ENCODE measurements around the gene PIEZO1. TPM values are rescaled to one million over a fixed set of nuclear protein-coding genes. Genes with fewer than 3 reads are reported as not detected.
A peak's percentile ranks its signal among the peaks of the same experiment; 100 is the strongest.

PIEZO1 gene
- total and polyA plus RNA-seq, 9 of the 15 experiments (the other 6 are each of a cell fraction or from before 2014, with no cell fraction given) = 3.6 to 432 (median 131) TPM

GRCh38 chr16:88769617-88770460 lies 15.2 kb downstream of the PIEZO1 start (continued):
- TF ChIP-seq HOMEZ (CRISPR knock-in tag; IDR thresholded peaks at IDR 0.05) = no peak
- no peak for TF ChIP-seq GABPB1 (CRISPR knock-in tag; IDR thresholded peaks at IDR 0.05)
- TF ChIP-seq KAT7 (CRISPR knock-in tag; IDR thresholded peaks at IDR 0.05; ENCODE audit: borderline replicate concordance) = no peak; the same call in 1 of the 2 replicates
- peak; percentile 71 to 75 for TF ChIP-seq MAZ (CRISPR knock-in tag; conservative IDR thresholded peaks at IDR 0.05 in 1 of 2, IDR thresholded peaks at IDR 0.05 in 1 of 2)
- no peak for TF ChIP-seq ADNP (tag; IDR thresholded peaks at IDR 0.05)
- TF ChIP-seq ARID3B (CRISPR knock-in tag; IDR thresholded peaks at IDR 0.05; ENCODE audit: borderline replicate concordance) = no peak
- TF ChIP-seq TRIM24 (IDR thresholded peaks at IDR 0.05) = no peak
- TF ChIP-seq ZNF511 (CRISPR knock-in tag; IDR thresholded peaks at IDR 0.05) = 0 out of 2 replicates have a peak, but pooled peaks have one; percentile 2
- no peak for TF ChIP-seq ZNF140 (CRISPR knock-in tag; IDR thresholded peaks at IDR 0.05)
- TF ChIP-seq MED1 (CRISPR knock-in tag; IDR thresholded peaks at IDR 0.05; ENCODE audit: borderline replicate concordance) = 0 out of 2 replicates have a peak, but pooled peaks have one; percentile 20
- no peak for TF ChIP-seq THRA (IDR thresholded peaks at IDR 0.05)
- peak; percentile 46 for TF ChIP-seq MXD1 (CRISPR knock-in tag; IDR thresholded peaks at IDR 0.05; ENCODE audit: borderline replicate concordance, poor library complexity, severe bottlenecking)
- TF ChIP-seq RERE (CRISPR knock-in tag; IDR thresholded peaks at IDR 0.05; ENCODE audit: borderline replicate concordance) = no peak
- TF ChIP-seq SUPT5H (IDR thresholded peaks at IDR 0.05) = peak; percentile 57; the same call in 1 of the 2 replicates
